Endometrial microvascular endothelial cells (primary cell): Measurements from ENCODE around the gene BCLAF1. TPM values are rescaled to one million over a fixed set of nuclear protein-coding genes. Genes with fewer than 3 reads are reported as not detected.
"Not testable (repeated sequence)": the region's sequence is repeated elsewhere in the genome, so short reads cannot be mapped to it uniquely, and the experiment has no call there.

Experiments used
- in situ Hi-C: cut with HindIII; loops from 2 replicates; pipeline ENCODE4 v1.10.0; 2017; ENCODE audit warnings: low sequenced_read_pairs, low pct_unique_long_range_greater_than_20kb; ENCODE audit errors: inconsistent ontology term
- total RNA-seq: library from RNA; depleted of rRNA; stranded (reverse); fragments of >200 nt; gene quantifications from one replicate; pipeline ENCODE4 v1.2.3, GENCODE V29; 2015; ENCODE audit errors: inconsistent ontology term

BCLAF1 gene
- total RNA-seq, 1 donor from 2014 or later, result 86.4 TPM

DNA sequence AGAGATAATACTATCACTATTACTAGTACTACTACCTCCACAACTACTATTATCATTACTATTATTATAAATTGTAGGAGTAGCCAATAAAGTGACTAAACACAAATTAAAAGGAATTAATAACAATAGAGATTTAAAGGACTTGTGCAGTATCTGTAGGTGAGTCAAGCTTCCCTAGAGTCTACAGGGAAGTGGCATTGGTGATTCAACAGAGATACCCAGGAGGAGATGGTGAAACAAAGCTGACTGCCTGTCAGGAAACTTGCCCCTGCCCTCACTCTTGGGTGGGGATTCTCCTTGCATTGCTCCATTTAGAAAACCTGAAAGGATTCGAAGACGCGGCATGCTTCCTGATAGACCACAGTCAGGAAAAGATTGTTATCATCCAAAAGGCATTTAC lies 23.3 kb upstream of the BCLAF1 start:
- in situ Hi-C loops, result no loop called here

DNA sequence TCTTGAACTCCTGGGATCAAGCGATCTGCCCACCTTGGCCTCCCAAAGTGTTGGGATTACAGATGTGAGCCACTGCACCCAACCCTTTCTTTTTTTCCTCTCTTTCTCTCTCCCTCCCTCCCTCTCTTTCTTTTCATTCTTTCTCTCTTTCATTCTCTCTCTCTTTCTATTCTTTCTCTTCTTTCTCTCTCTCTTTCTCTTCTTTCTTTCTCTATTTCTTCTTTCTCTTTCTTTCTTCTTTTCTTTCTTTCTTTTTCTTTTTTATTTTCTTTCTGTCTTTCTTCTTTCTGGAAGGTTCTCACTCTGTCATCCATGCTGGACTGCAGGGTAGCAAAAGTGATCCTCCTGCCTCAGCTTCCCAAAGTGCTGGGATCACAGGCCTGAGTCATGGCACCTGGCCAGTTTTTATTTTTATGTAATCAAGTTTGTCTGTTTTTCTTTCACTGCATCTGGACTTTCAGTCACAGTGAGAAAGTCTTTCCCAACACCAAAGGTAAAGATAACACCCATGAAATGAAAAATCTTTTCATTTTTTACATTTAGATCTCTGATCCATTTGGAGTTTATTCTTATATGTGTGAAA lies 20.2 kb upstream of the BCLAF1 start:
- in situ Hi-C loops, result no loop called here

DNA sequence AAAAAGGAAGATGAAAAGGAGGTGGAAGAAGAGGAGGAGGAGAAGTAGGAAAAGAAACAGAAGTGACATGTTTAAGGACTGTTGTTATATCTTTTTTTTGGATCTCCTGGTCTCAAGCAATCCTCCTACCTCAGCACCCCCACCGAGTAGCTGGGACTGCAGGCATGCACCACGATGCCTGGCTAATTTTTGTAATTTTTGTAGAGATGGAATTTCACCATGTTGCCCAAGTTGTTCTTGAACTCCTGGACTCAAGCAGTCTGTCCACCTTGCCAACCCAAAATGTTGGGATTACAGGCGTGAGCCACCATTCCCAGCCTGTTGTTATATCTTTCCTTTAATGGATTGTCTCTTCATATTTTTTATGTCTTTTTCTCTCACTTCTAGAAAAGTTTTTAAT lies 19.5 kb upstream of the BCLAF1 start:
- in situ Hi-C loops, result no loop called here

DNA sequence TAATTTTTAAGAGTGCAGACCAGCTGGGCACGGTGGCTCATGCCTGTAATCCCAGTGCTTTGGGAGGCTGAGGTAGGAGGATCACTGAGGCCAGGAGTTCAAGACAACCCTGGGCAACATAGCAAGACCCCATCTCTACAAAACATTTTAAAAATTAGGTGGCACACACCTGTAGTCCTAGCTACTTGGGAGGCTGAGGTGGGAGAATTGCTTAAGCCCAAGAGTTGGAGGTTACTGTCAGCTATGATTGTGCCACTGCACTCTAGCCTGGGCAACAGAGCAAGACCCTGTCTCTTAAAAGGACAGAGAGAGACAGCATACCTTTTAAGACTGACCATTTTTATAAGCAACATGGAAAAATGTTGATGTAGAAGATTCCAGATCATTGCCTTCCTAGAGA lies 18.8 kb upstream of the BCLAF1 start:
- in situ Hi-C loops, result not testable (repeated sequence)

DNA sequence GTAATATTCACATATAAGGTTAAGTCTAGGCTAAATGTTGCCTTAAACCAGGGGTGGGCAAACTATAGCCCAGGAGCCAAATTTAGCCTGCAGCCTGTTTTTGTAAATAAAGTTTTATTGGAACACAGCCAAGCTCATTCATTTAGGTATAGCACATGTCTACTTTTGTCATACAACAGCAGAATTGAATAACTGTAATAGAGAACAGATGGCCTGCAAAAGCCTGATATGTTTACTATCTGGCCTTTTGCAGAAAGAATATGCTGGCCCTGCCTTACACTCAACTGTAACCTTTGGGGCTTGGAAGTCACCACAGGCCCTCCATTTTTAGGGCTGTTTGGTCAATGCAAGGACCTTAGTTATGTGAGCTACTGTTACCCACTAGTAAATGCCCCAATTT lies 17.7 kb upstream of the BCLAF1 start:
- in situ Hi-C loops, result no loop called here

- in situ Hi-C loops, result no loop called here
These were observed 16.8 kb upstream of the BCLAF1 start for GRCh38 chr6:136306466-136306865.

- in situ Hi-C loops, result no loop called here
These were observed 14.8 kb upstream of the BCLAF1 start for GRCh38 chr6:136304410-136304809.

GRCh38 chr6:136303516-136303915 lies 13.9 kb upstream of the BCLAF1 start:
- in situ Hi-C loops, result no loop called here

DNA sequence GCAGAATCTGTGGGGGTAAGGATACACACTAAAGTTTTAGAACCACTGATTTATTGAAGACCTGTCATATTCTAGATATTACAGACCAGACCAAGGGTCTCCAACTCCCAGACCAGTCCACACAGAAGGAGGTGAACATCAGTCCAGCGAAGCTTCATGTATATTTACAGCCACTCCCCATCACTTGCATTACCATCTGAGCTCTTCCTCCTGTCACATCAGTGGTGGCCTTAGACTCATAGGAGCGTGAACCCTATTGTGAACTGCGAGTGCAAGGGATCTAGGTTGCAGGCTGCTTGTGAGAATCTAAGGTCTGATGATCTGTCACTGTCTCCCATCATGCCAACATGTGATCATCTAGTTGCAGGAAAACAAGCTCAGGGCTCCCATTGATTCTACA lies 5.0 kb upstream of the BCLAF1 start:
- in situ Hi-C loops, result no loop called here

DNA sequence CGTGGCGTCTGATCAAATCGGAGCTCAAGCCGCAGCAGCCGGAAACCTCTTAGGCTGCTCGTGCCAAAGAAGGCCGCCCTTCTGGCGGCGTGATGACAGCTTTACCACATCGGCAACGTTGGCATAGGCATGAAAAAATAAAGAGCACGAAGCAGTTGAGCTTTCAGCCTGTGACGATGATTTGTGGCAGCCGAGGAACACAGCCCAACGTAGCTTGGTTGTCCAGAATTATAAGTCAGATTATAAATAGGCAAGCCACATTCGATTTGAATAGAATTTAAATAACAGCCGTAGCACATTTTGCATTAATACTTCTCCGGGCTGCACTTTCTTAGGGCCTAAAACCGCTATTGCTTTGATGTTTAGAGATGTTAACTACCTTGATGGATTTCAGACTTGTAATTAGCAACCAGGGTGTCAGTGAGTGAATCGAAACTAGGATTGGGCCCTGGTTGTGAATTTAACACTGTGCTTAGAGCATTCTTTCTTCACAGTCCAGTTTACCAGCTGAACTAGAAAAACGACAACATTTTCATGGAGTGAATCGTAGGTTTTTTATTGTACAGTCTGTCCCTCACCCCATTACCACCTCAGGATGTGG lies 864 bp upstream of the BCLAF1 start:
- in situ Hi-C loops, result no loop called here

DNA sequence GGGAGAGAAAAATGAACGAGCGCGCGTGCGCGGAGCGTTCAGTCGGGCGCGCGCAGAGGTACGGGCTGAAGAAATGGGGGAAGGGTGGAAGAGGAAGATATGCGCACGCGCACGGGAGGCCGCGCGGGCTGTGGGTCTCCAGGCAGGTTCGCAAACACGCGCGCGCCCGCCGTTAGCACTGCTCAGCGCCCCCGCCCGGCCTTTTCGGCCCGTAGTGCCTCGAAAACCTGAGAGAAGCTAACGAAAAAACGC lies 393 bp downstream of the BCLAF1 start:
- in situ Hi-C loops, result no loop called here

DNA sequence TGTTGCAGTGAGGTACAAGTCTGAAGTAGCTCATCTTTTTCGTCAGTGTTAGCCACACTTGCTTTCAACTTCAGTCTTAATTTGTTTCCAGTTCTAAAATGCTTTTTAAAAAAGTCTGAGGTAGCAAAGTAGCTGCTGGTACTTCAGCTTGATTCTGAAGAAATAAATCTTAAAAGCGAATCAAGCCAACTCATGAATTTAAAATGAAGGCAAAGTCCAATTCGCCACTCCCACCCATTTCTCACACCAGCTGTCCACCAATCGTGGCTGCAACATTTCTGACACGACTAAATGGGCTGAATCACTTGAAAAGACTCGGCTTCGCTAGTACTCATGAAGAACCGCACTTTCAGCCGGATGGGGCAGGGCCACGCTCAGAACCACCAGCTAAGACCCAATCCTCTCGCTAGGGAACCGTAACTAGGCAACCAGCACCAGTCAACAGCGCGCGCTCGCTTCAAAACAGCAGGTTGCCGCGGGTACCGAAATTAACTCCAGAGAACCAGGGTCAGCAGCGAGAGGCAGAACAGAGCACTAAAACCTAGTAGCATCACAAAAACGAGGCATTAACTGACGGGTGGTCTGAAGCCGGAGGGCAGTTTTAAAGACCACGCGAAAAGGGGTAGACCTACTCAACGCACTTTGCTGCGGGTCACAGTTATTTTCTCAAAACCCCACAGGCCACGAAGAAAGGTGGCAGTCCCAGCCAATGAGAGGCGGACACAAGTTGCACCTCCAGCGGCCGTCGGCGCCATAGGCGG lies 900 bp downstream of the BCLAF1 start:
- in situ Hi-C loops, result no loop called here

- in situ Hi-C loops, result no loop called here
These were observed 4.7 kb downstream of the BCLAF1 start for GRCh38 chr6:136284909-136285308.

GRCh38 chr6:136282906-136283305 lies 6.7 kb downstream of the BCLAF1 start:
- in situ Hi-C loops, result no loop called here

GRCh38 chr6:136280032-136280609 lies 9.5 kb downstream of the BCLAF1 start:
- in situ Hi-C loops, result no loop called here

GRCh38 chr6:136274062-136274461 lies 15.6 kb downstream of the BCLAF1 start:
- in situ Hi-C loops, result no loop called here

DNA sequence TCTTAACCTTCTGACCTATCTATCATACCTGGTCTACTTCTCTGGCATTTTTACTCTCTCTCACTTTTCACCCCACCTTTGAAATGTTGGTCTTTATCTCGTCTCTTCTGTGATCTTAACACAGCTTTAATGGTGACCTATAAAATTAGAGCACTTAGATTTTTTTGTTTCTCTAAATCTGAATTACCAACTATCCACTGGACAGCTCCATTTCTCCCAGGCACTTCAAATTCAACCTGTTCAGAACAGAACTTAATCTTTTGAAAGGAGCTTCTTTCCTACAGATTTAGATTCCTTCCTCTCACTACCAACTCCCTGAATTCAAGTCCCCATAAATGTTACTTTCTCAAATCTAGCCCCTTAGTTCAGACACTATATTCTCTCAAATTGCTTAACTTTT lies 24.5 kb downstream of the BCLAF1 start:
- in situ Hi-C loops, result no loop called here

DNA sequence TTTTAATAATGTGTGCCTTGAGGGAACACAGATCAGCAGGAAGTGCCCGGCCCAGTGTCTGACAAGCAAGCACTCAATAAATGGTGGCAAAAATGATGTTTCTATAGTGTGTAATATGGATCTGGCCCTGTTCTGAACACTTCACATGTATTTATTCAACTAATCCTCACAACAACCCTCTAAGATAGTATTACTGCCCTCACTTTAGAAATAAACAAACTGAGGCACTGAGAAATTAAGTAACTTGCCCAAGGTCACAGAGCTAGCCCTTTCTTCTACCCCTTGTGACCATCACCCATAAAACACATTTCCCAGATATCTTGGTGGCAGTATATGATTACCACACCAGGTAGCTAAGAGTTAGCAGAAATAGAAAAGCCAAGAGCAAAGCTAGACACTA lies 26.7 kb downstream of the BCLAF1 start:
- in situ Hi-C loops, result no loop called here

DNA sequence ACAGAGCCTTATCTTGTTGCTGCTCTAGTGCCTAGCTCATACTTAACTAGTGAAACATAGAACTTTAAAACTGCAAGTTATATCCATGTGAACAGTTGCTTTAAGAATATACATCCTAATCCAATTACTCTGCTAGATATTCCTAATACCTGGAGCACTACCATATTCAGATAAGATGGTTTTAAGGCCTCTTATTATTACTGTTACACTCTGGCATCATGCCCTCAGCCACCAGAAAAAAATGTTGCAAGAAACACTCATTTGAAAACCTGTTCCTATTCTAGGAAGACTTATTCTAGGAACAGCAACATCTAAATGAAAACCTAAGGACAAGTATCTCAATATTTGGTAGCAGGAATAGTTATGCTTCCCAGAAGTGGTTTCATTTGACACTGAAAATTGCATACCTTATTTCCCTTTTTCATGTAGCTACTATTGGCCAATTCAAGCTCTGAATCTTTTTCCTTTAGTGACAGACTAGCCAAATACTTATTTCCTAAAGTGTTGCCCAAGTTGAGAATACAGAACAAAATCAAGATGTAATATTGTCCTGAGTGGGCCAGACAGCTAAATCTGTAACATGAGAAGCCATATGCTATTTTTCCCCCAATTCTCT lies 34.7 kb downstream of the BCLAF1 start:
- in situ Hi-C loops, result no loop called here

DNA sequence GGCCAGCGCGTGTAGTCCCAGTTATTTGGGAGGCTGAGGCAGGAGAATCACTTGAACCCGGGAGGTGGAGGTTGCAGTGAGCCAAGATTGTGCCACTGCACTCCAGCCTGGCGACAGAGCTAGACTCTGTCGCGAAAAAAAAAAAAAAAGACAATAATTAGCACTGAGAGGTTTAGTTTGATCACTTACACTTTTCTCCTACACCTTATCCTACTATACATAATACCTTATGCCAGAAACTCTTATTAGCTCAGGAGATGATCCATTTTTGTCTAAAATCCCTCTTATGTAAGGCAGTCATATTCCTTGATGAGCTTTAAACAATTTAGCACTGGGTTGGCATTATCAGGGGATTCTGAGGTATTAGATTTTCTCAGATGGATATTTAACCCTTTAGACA lies 35.9 kb downstream of the BCLAF1 start:
- in situ Hi-C loops, result no loop called here
